Umbilical cord (tissue), 1 donor: ENCODE results near the gene RIIAD1. TPM values are rescaled to one million over a fixed set of nuclear protein-coding genes. Genes with fewer than 3 reads are reported as not detected.

Source experiments
- total RNA-seq: library from RNA; depleted of rRNA; stranded (reverse); fragments of >200 nt; gene quantifications from one replicate; pipeline ENCODE4 v1.2.3, GENCODE V29; 2014; ENCODE audit warnings: low replicate concordance; ENCODE audit not compliant: insufficient read depth

The RIIAD1 gene
- total RNA-seq, 1 donor from 2014 or later = 4.1 TPM

Other genes starting within 250 kb of the RIIAD1 start
- 5.3 TPM for gene CGN, start 210.1 kb upstream of the RIIAD1 start, total RNA-seq
- gene TUFT1, start 181.2 kb upstream of the RIIAD1 start, total RNA-seq = 25.5 TPM
- 47.4 TPM for gene SNX27, start 109.5 kb upstream of the RIIAD1 start, total RNA-seq
- not detected for gene CELF3, start 4.7 kb upstream of the RIIAD1 start, total RNA-seq
- 40.0 TPM for gene MRPL9, start 42.0 kb downstream of the RIIAD1 start, total RNA-seq
- 6.7 TPM for gene TDRKH, start 69.0 kb downstream of the RIIAD1 start, total RNA-seq
- gene LINGO4, start 83.9 kb downstream of the RIIAD1 start, total RNA-seq = 0.96 TPM
- 7.0 TPM for gene RORC, start 110.3 kb downstream of the RIIAD1 start, total RNA-seq
- gene C2CD4D, start 118.3 kb downstream of the RIIAD1 start, total RNA-seq = not detected
- gene THEM5, start 132.2 kb downstream of the RIIAD1 start, total RNA-seq = not detected
- gene THEM4, start 188.0 kb downstream of the RIIAD1 start, total RNA-seq = 10.1 TPM